T-helper 9 cell (primary cell): ENCODE results near the gene SPNS2.

Experiments
- DNase-seq: peaks from one replicate; pipeline ENCODE4 v3.0.0-alpha.2; 2020

Gene SPNS2

GRCh38 chr17:4480929-4481898 is 17.5 kb upstream of the SPNS2 start:
- no peak for DNase-seq

- no peak for DNase-seq
These were observed 16.2 kb upstream of the SPNS2 start for GRCh38 chr17:4482338-4483011.

GRCh38 chr17:4483012-4483840 is 15.5 kb upstream of the SPNS2 start:
- no peak for DNase-seq

GRCh38 chr17:4485676-4486646 is 12.7 kb upstream of the SPNS2 start:
- DNase-seq: peak; percentile 30

DNA sequence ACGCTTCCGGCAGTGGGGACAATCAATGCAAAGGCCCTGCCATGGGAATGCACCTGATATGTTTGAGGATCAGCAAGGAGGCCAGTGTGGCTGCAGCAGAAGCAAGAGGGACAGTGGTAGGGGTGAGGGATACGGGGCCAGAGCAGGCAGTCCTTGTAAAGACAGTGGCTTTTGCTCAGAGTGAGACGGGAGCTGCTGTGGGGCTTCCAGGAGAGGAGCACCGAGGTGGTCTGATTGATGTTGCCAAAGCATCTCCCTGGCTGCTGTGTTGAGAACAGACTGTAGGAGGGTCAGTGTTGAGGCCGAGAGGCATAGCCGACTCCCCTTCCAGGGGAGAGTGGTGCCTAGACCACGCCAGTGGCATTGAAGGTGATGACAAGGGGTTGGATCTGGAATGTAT is 11.4 kb upstream of the SPNS2 start:
- no peak for DNase-seq

DNA sequence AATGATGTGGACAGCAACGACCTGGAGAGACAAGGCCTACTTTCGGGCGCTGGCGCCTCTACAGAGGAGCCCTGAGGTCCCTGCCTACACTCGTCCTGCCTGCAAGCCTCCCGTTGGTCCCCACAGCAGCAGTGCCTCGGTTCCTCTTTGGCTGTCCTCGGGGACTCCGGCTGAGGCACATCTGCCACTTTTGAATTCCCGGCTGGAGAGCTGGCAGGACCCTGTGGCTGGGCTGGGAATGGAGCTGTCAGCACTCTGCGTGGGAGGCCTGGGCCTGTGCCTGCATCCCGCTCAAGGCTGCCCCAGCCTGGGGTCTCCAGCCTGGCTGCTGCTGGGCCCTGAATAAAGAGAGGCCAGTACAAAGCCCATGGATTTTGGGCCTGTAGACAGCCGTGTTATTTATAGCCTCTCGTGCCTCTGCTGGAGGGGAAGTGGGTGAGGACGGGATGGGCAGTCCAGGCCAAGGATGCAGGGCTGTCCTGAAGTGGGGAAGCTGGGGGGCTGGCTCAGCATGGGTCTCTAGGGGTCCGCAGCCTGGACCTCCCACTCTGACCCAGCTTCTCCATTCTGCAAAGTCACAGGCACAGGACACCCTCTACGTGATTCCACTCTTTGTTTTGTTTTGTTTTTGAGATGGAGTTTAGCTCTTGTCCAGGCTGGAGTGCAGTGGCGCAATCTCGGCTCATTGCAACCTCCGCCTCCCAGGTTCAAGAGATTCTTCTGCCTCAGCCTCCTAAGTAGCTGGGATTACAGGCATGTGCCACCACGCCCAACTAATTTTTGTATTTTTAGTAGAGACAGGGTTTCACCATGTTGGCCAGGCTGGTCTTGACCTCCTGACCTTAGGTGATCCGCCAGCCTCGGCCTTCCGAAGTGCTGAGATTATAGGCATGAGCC is 10.6 kb upstream of the SPNS2 start:
- no peak for DNase-seq

DNA sequence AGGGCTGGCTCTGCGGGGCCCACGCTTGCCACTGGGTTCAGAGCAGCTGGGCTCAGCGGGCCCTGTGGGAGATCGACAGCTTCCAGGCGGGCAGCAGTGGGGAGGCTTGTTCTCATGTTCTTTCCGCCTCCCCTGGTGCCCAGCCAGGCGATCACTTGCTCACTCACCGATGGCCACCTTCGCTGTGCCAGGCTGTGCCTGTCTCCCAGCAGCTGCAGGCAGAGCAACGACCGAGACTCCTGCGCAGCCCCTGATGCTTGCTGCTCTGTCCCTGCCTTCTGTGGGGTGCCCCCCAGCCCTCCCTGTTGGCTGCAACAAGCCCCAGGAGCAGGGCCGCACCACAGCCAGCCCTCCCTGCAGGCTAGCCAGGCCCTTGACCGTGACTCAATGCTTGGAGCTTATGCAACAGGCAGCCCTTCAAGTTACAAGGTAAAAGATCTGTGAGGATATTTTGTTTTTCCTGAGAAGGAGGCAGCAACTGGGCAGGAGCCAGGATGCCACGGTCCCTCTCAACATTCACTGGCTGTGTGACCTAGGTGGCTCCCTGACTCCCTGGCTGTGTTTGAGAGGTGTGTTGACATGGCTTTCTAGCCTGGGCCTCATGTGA is 9.6 kb upstream of the SPNS2 start:
- no peak for DNase-seq

DNA sequence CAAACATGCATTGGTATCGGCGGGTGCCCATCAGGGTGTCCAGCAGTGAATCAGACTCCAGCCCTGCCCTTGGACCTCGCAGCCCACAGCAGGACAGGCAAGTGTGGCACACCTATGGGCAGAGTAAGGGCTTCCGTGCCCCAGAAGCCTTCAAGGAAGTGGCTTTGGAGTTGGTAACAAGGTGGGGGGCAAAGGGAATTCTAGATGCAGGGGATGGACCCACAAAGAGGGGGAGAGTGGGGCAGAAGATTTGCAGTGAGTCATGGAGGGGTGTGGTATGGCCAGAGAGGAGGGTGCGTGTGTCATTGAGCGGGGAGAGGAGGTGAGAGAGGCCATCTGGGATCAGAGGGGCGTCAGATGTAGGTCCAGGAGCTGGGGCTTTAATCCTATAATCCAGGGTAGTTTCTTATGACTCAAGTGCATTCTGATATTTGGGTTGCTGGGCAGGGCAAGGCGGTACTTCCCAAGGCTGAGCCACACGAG is 8.5 kb upstream of the SPNS2 start:
- DNase-seq: no peak

DNA sequence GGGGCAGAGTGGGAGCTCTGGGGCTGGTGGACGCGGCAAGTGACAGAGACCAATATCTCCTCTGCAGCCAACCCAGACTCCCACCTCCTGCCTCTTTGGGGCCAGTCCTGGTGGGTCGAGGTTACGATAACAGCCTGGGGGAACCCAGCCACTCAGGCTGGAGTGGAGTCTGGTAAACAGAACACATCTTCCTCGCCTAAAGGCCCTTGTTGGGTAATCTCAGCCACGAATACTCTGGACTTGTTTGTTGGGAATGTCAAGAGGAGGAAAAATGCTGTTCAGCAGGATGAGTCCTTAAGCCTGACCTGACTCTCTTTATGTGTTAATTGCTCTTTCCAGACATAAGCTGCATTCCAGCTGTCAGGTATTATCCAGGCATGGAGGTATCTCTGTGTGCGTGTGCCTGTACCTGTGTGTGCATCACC is 8.0 kb upstream of the SPNS2 start:
- no peak for DNase-seq

- no peak for DNase-seq
These were observed 5.7 kb upstream of the SPNS2 start for GRCh38 chr17:4492721-4493561.

GRCh38 chr17:4497101-4497824 is 1.4 kb upstream of the SPNS2 start:
- no peak for DNase-seq

- DNase-seq: no peak
These were observed 930 bp downstream of the SPNS2 start for GRCh38 chr17:4499431-4500190.

GRCh38 chr17:4500191-4500571 is 1.5 kb downstream of the SPNS2 start:
- no peak for DNase-seq

GRCh38 chr17:4501295-4501949 is 2.7 kb downstream of the SPNS2 start:
- no peak for DNase-seq

DNA sequence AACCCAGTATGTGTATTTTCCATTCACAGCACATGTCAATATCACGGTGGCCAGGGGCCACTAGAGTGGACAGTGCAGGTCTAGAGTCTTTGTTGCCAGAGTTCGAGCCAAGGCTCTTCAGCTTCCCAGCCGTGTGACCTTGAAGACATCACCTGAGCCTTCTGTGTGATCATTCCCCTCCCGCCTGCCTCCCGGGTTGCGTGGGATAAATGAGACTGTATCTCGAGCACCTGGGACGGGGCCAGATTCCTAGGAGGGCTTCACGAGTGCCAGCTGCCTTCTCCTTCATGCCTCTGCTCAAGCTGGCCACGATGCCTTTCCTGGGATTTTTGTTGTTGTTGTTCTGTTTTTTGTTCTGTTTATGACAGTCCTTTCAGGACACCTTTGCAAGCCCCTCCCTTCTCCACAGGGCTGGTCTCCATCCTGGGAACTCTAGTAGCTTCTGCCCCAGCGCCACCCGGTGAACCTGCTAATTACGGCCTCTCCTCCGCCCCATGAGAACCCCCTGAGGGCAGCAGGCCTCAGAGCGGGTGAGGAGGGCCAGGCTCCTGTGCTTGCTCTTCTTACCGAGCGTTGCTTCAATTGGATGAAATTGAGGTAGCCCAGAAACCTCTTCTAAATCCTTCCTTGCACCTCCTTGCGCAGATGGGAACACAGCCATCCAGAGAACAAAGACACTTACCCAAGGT is 3.9 kb downstream of the SPNS2 start:
- DNase-seq: no peak

DNA sequence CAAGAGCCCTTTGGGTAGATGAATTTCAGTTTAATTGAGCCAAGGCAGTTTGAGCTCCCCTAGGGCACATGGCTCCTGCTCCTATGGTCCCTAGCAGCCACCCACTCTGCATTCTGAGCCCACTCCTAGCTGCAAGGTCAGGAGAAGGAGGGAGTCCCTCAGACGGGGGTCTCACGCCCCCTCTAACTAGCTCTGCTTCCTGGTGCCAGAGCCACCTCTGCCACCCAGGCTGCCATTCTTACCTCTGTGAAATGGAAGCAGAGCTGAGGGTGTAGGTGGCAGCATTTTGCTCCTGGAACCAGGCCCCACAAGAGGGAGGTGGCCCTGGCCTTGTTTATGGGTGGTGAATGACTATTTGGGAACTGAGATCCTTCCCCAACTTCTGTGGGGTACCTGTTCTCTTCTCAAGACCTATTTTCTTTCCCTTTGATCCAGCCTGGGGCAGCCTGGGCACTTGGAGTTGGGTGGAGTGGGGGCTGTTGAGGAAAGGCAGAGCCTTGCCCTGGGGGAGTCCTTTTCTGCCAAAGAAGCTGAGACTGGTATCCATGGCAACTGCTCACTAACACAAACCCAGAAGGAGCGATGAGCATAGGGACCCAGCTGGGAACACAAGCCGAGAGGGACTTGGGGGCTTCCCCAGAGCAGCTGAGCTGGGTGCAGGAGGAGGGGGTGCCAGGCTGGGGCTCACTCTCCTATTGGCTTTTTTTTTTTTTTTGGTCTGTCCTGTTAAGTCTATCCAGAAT is 4.8 kb downstream of the SPNS2 start:
- DNase-seq: no peak
